22Rv1 (cell line): ENCODE results near the gene CNTLN.
"Not testable (repeated sequence)": the region's sequence is repeated elsewhere in the genome, so short reads cannot be mapped to it uniquely, and the experiment has no call there.

ENCODE experiments used
- H3K27ac ChIP-seq: fragments of 450-650 bp; 2 replicates; pipeline ENCODE4 v1.5.1; 2017
- CTCF ChIP-seq: fragments of 450-650 bp; IDR thresholded peaks from 2 replicates; pipeline ENCODE4 v1.5.1; 2017; ENCODE audit warnings: mild to moderate bottlenecking
- ZFX ChIP-seq: fragments of 450-650 bp; IDR thresholded peaks from 2 replicates; pipeline ENCODE4 v1.6.1; 2017; ENCODE audit warnings: antibody characterized with exemption, borderline replicate concordance

The CNTLN gene

GRCh38 chr9:17159469-17159868 lies 24.6 kb downstream of the CNTLN start:
- no peak overlapping the region for H3K27ac ChIP-seq
- TF ChIP-seq CTCF (no peak), ZFX (no peak)

GRCh38 chr9:17160327-17160726 lies 25.5 kb downstream of the CNTLN start:
- TF ChIP-seq ZFX (no peak), CTCF (no peak)

GRCh38 chr9:17165764-17166163 lies 30.9 kb downstream of the CNTLN start:
- no peak overlapping the region for H3K27ac ChIP-seq
- no peak for TF ChIP-seq CTCF
- TF ChIP-seq ZFX = no peak

More at GRCh38 chr9:17160327-17160726, 25.5 kb downstream of the CNTLN start:
- no peak overlapping the region for H3K27ac ChIP-seq

GRCh38 chr9:17166346-17166745 lies 31.5 kb downstream of the CNTLN start:
- H3K27ac ChIP-seq = no peak overlapping the region
- TF ChIP-seq CTCF (no peak), ZFX (no peak)

- TF ChIP-seq CTCF = no peak
- TF ChIP-seq ZFX = no peak
- H3K27ac ChIP-seq = no peak overlapping the region
These were observed 36.7 kb downstream of the CNTLN start for GRCh38 chr9:17171309-17172094.

- not testable (repeated sequence) for H3K27ac ChIP-seq
These were observed 42.7 kb downstream of the CNTLN start for GRCh38 chr9:17177496-17177895.

GRCh38 chr9:17185481-17186029 lies 50.7 kb downstream of the CNTLN start:
- no peak overlapping the region for H3K27ac ChIP-seq
- TF ChIP-seq CTCF (no peak), ZFX (no peak)

- TF ChIP-seq CTCF (no peak), ZFX (no peak)
- H3K27ac ChIP-seq = no peak overlapping the region
These were observed 56.2 kb downstream of the CNTLN start for GRCh38 chr9:17191082-17191481.
